Neural cell (in vitro differentiated cells): ENCODE measurements around the gene CHN1. TPM values are rescaled to one million over a fixed set of nuclear protein-coding genes. Genes with fewer than 3 reads are reported as not detected.

ENCODE experiments used
- H2AFZ ChIP-seq: fragments of 200-600, 300-800 bp; sonication (generic), shearing (Covaris generic); 2 replicates; pipeline ENCODE4 v1.6.0; 2014; ENCODE audit warnings: low read depth, mild to moderate bottlenecking, antibody characterized with exemption, low read length, moderate library complexity
- H3F3A ChIP-seq: fragments of 200-600 bp; shearing (Covaris generic); 2 replicates; pipeline ENCODE4 v1.6.1; 2016; ENCODE audit warnings: mild to moderate bottlenecking, moderate library complexity, mixed read lengths, antibody characterized with exemption, low read length; ENCODE audit not compliant: insufficient read depth, poor library complexity, severe bottlenecking
- H3K27ac ChIP-seq: fragments of 200-600, 300-800 bp; sonication (generic), shearing (Covaris generic); 2 replicates; pipeline ENCODE4 v1.5.1; 2014; ENCODE audit warnings: mild to moderate bottlenecking, low read length, moderate library complexity
- H3K27me3 ChIP-seq: fragments of 300-800, 200-600 bp; sonication (generic), shearing (Covaris generic); 2 replicates; pipeline ENCODE4 v1.6.0; 2014; ENCODE audit warnings: mild to moderate bottlenecking, low read depth, low read length, moderate library complexity; ENCODE audit not compliant: insufficient read depth
- H3K36me3 ChIP-seq: fragments of 300-800, 200-600 bp; sonication (generic), shearing (Covaris generic); 2 replicates; pipeline ENCODE4 v1.5.1; 2014; ENCODE audit warnings: mild to moderate bottlenecking, antibody characterized with exemption, low read length, moderate library complexity; ENCODE audit not compliant: insufficient read depth
- H3K4me2 ChIP-seq: fragments of 300-800, 200-600 bp; sonication (generic), shearing (Covaris generic); 2 replicates; pipeline ENCODE4 v1.6.0; 2014; ENCODE audit warnings: mild to moderate bottlenecking, low read length
- H3K4me3 ChIP-seq: fragments of 300-800, 200-600 bp; sonication (generic), shearing (Covaris generic); 2 replicates; pipeline ENCODE4 v1.5.1; 2014; ENCODE audit warnings: mild to moderate bottlenecking, low read length, moderate library complexity
- H3K79me2 ChIP-seq: fragments of 200-600 bp; shearing (Covaris generic); replicated peaks from 2 replicates; pipeline ENCODE4 v1.6.0; 2014; ENCODE audit warnings: mild to moderate bottlenecking, low read length, moderate library complexity; ENCODE audit not compliant: insufficient read depth
- H3K9ac ChIP-seq: fragments of 300-800, 200-600 bp; sonication (generic), shearing (Covaris generic); 2 replicates; pipeline ENCODE4 v1.6.1; 2016; ENCODE audit warnings: mild to moderate bottlenecking, low read length, mixed read lengths
- H3K9me2 ChIP-seq: fragments of 200-600 bp; shearing (Covaris generic); 2 replicates; pipeline ENCODE4 v1.6.1; 2016; ENCODE audit warnings: mild to moderate bottlenecking, low read length, mixed read lengths; ENCODE audit not compliant: insufficient read depth
- H3K9me3 ChIP-seq: fragments of 200-600, 300-800 bp; sonication (generic), shearing (Covaris generic); 2 replicates; pipeline ENCODE4 v1.6.1; 2016; ENCODE audit warnings: mild to moderate bottlenecking, mixed run types, low read length, moderate library complexity, mixed read lengths
- H4K20me1 ChIP-seq: fragments of 200-600 bp; shearing (Covaris generic); 2 replicates; pipeline ENCODE4 v1.6.1; 2016; ENCODE audit warnings: mild to moderate bottlenecking, mixed run types; ENCODE audit not compliant: insufficient read depth
- EP300 ChIP-seq: fragments of 450-650 bp; conservative IDR thresholded peaks from 2 replicates; pipeline ENCODE4 v1.6.1; 2014; ENCODE audit warnings: antibody characterized with exemption, mild to moderate bottlenecking, moderate library complexity; ENCODE audit not compliant: poor library complexity, severe bottlenecking
- EZH2 ChIP-seq: fragments of 200-600, 300-800 bp; shearing (Covaris generic), sonication (generic); IDR thresholded peaks from 2 replicates; pipeline ENCODE4 v1.6.1; 2014; ENCODE audit warnings: antibody characterized with exemption, low read length, borderline replicate concordance, mild to moderate bottlenecking; ENCODE audit not compliant: insufficient read depth, poor library complexity, severe bottlenecking
- MXI1 ChIP-seq: fragments of 450-650 bp; conservative IDR thresholded peaks from 2 replicates; pipeline ENCODE4 v1.6.1; 2014; ENCODE audit warnings: antibody characterized with exemption, mild to moderate bottlenecking; ENCODE audit not compliant: poor library complexity, severe bottlenecking
- POLR2AphosphoS5 ChIP-seq: IDR thresholded peaks from 2 replicates; pipeline ENCODE4 v1.6.1; 2012
- RAD21 ChIP-seq: fragments of 450-650 bp; conservative IDR thresholded peaks from 2 replicates; pipeline ENCODE4 v1.6.1; 2014; ENCODE audit warnings: antibody characterized with exemption, mild to moderate bottlenecking, moderate library complexity
- SMC3 ChIP-seq: fragments of 450-650 bp; conservative IDR thresholded peaks from 2 replicates; pipeline ENCODE4 v1.6.1; 2014; ENCODE audit warnings: antibody characterized with exemption, mild to moderate bottlenecking, moderate library complexity; ENCODE audit not compliant: poor library complexity
- TAF1 ChIP-seq: IDR thresholded peaks from 2 replicates; pipeline ENCODE4 v1.6.1; 2012; ENCODE audit warnings: low read depth
- polyA plus RNA-seq: library from polyadenylated mRNA; depleted of rRNA; stranded (reverse); fragments of >200 nt; gene quantifications from 2 replicates; pipeline ENCODE4 v1.2.3, GENCODE V29; 2014
- TF ChIP-seq, protein P1 (sequence below): fragments of 450-650 bp; IDR thresholded peaks from 2 replicates; pipeline ENCODE4 v1.5.1; 2014; ENCODE audit warnings: antibody characterized with exemption, mild to moderate bottlenecking, moderate library complexity; ENCODE audit not compliant: poor library complexity, severe bottlenecking
- TF ChIP-seq, protein P2 (sequence below): IDR thresholded peaks from 2 replicates; pipeline ENCODE4 v1.6.1; 2012; ENCODE audit warnings: borderline replicate concordance

CHN1 gene
- polyA plus RNA-seq, 1 donor from 2014 or later, result 133 TPM

GRCh38 chr2:175011505-175011904 is 6.3 kb upstream of the CHN1 start:
- Histone ChIP-seq H3K27me3 (no peaks in the 10 kb centered on the region), H4K20me1 (no peaks in the 10 kb centered on the region), H3F3A (no peaks in the 10 kb centered on the region), H3K4me3 (no peak overlapping the region), H3K4me2 (no peak overlapping the region), H3K36me3 (no peaks in the 10 kb centered on the region), H3K9ac (no peak overlapping the region), H3K9me3 (no peaks in the 10 kb centered on the region), H2AFZ (no peak overlapping the region), H3K79me2 (no peaks in the 10 kb centered on the region), H3K27ac (no peak overlapping the region), H3K9me2 (no peaks in the 10 kb centered on the region)
- TF ChIP-seq RAD21 (no peak), MXI1 (no peak), POLR2AphosphoS5 (no peak)
- TF ChIP-seq, protein P1, sequence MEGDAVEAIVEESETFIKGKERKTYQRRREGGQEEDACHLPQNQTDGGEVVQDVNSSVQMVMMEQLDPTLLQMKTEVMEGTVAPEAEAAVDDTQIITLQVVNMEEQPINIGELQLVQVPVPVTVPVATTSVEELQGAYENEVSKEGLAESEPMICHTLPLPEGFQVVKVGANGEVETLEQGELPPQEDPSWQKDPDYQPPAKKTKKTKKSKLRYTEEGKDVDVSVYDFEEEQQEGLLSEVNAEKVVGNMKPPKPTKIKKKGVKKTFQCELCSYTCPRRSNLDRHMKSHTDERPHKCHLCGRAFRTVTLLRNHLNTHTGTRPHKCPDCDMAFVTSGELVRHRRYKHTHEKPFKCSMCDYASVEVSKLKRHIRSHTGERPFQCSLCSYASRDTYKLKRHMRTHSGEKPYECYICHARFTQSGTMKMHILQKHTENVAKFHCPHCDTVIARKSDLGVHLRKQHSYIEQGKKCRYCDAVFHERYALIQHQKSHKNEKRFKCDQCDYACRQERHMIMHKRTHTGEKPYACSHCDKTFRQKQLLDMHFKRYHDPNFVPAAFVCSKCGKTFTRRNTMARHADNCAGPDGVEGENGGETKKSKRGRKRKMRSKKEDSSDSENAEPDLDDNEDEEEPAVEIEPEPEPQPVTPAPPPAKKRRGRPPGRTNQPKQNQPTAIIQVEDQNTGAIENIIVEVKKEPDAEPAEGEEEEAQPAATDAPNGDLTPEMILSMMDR, result no peak

DNA sequence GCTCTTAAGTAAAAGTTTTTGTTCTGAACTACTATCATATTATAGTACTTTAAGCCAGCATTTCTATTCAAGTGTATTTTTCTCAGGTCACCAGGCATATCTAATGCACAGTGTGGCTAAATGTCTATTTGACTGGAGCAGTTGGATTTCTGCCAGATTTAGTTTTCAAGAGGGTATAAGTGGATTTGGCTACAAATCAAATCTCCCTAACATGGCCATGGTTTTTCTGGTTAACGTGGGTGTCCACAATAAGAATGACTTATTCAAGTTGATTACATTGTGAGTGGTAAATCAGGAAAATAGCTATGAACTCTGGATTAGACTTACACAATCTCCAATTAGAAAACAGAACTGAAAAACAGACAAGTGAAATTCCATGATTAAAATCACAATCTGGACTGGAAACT is 5.7 kb upstream of the CHN1 start:
- no peaks in the 10 kb centered on the region for H3K27me3 ChIP-seq
- no peak overlapping the region for H3K9ac ChIP-seq
- H3K9me3 ChIP-seq, result no peaks in the 10 kb centered on the region
- no peak overlapping the region for H2AFZ ChIP-seq
- H3K27ac ChIP-seq, result no peak overlapping the region
- H3K9me2 ChIP-seq, result no peaks in the 10 kb centered on the region
- no peak overlapping the region for H3K4me2 ChIP-seq
- peaks cover 5% of the 10 kb centered on the region for H3F3A ChIP-seq
- H3K36me3 ChIP-seq, result no peaks in the 10 kb centered on the region
- H4K20me1 ChIP-seq, result no peaks in the 10 kb centered on the region
- no peak overlapping the region for H3K4me3 ChIP-seq
- no peak for TF ChIP-seq POLR2AphosphoS5
- TF ChIP-seq EP300, result no peak
- no peak for TF ChIP-seq EZH2
- TF ChIP-seq TAF1, result no peak
- TF ChIP-seq MXI1, result no peak
- no peak for TF ChIP-seq RAD21
- TF ChIP-seq, protein P2, sequence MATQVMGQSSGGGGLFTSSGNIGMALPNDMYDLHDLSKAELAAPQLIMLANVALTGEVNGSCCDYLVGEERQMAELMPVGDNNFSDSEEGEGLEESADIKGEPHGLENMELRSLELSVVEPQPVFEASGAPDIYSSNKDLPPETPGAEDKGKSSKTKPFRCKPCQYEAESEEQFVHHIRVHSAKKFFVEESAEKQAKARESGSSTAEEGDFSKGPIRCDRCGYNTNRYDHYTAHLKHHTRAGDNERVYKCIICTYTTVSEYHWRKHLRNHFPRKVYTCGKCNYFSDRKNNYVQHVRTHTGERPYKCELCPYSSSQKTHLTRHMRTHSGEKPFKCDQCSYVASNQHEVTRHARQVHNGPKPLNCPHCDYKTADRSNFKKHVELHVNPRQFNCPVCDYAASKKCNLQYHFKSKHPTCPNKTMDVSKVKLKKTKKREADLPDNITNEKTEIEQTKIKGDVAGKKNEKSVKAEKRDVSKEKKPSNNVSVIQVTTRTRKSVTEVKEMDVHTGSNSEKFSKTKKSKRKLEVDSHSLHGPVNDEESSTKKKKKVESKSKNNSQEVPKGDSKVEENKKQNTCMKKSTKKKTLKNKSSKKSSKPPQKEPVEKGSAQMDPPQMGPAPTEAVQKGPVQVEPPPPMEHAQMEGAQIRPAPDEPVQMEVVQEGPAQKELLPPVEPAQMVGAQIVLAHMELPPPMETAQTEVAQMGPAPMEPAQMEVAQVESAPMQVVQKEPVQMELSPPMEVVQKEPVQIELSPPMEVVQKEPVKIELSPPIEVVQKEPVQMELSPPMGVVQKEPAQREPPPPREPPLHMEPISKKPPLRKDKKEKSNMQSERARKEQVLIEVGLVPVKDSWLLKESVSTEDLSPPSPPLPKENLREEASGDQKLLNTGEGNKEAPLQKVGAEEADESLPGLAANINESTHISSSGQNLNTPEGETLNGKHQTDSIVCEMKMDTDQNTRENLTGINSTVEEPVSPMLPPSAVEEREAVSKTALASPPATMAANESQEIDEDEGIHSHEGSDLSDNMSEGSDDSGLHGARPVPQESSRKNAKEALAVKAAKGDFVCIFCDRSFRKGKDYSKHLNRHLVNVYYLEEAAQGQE, result no peak
- TF ChIP-seq, protein P1, result no peak
- no peak for TF ChIP-seq SMC3
- no peaks in the 10 kb centered on the region for H3K79me2 ChIP-seq
